HEK293T (cell line): Measurements from ENCODE around the gene TBC1D22B.
A peak's percentile ranks its signal among the peaks of the same experiment; 100 is the strongest.

Source experiments
- CTCF ChIA-PET: fragments of 350-600 bp; formaldehyde crosslinking; extraction: SDS; loops from one replicate; lab custom pipeline; 2021; ENCODE audit warnings: antibody characterized with exemption, inconsistent platforms; lab: Yijun Ruan, JAX
- POLR2A ChIA-PET: fragments of 350-600 bp; formaldehyde crosslinking; extraction: SDS; loops from one replicate; lab custom pipeline; 2020; ENCODE audit warnings: antibody characterized with exemption, inconsistent platforms; lab: Yijun Ruan, JAX
- DNase-seq: peaks from one replicate; pipeline ENCODE4 v3.0.0; 2012; ENCODE audit warnings: mixed read lengths; ENCODE audit errors: extremely low spot score
- ARNT ChIP-seq: fragments of 450-650 bp; IDR thresholded peaks from 2 replicates; pipeline ENCODE4 v1.6.1; 2017; ENCODE audit warnings: mild to moderate bottlenecking
- BHLHE40 ChIP-seq: fragments of 450-650 bp; IDR thresholded peaks from 2 replicates; pipeline ENCODE4 v1.6.1; 2016; ENCODE audit warnings: mild to moderate bottlenecking, moderate library complexity, borderline replicate concordance
- CTBP1 ChIP-seq: fragments of 450-650 bp; IDR thresholded peaks from 2 replicates; pipeline ENCODE4 v1.6.1; 2016; ENCODE audit warnings: borderline replicate concordance
- ELF4 ChIP-seq: fragments of 450-650 bp; IDR thresholded peaks from 2 replicates; pipeline ENCODE4 v1.6.1; 2017; ENCODE audit warnings: antibody characterized with exemption
- FOXA1 ChIP-seq: fragments of 450-650 bp; IDR thresholded peaks from 2 replicates; pipeline ENCODE4 v1.6.1; 2016; ENCODE audit warnings: mild to moderate bottlenecking
- FOXK2 ChIP-seq: fragments of 450-650 bp; IDR thresholded peaks from 2 replicates; pipeline ENCODE4 v1.6.1; 2016; ENCODE audit warnings: mild to moderate bottlenecking
- FOXM1 ChIP-seq: fragments of 450-650 bp; IDR thresholded peaks from 2 replicates; pipeline ENCODE4 v1.6.1; 2017; ENCODE audit warnings: mild to moderate bottlenecking, borderline replicate concordance
- HDGF ChIP-seq: fragments of 450-650 bp; IDR thresholded peaks from 2 replicates; pipeline ENCODE4 v1.6.1; 2017; ENCODE audit warnings: antibody characterized with exemption, borderline replicate concordance
- L3MBTL2 ChIP-seq: fragments of 450-650 bp; conservative IDR thresholded peaks from 2 replicates; pipeline ENCODE4 v1.6.1; 2016; ENCODE audit warnings: mild to moderate bottlenecking
- LEF1 ChIP-seq: fragments of 450-650 bp; IDR thresholded peaks from 2 replicates; pipeline ENCODE4 v1.6.1; 2017; ENCODE audit warnings: mild to moderate bottlenecking, borderline replicate concordance
- NFRKB ChIP-seq: fragments of 450-650 bp; IDR thresholded peaks from 2 replicates; pipeline ENCODE4 v1.6.1; 2016; ENCODE audit warnings: mild to moderate bottlenecking, moderate library complexity
- PKNOX1 ChIP-seq: fragments of 450-650 bp; IDR thresholded peaks from 2 replicates; pipeline ENCODE4 v1.6.1; 2016
- SP1 ChIP-seq: fragments of 450-650 bp; IDR thresholded peaks from 2 replicates; pipeline ENCODE4 v1.6.1; 2017
- SUZ12 ChIP-seq: fragments of 450-650 bp; IDR thresholded peaks from 2 replicates; pipeline ENCODE4 v1.6.1; 2016; ENCODE audit warnings: mild to moderate bottlenecking
- TARDBP ChIP-seq: fragments of 450-650 bp; IDR thresholded peaks from 2 replicates; pipeline ENCODE4 v1.6.1; 2016
- ZNF384 ChIP-seq: fragments of 450-650 bp; IDR thresholded peaks from 2 replicates; pipeline ENCODE4 v1.6.1; 2016

Gene TBC1D22B

GRCh38 chr6:37244430-37245310, 12.9 kb upstream of the TBC1D22B start:
- CTCF ChIA-PET, result no interaction called here
- TF ChIP-seq PKNOX1, result peak; percentile 40; the same call in 1 of the 2 replicates
- no peak for TF ChIP-seq SP1
- POLR2A ChIA-PET, result interaction anchor here (2.9 kb wide), 1 partner anchor 13 kb away, joined by 11 read pairs; the partner anchor contains the start of genes TBC1D22B and TMEM217
- DNase-seq, result no peak

- TF ChIP-seq TARDBP (no peak), FOXA1 (no peak), SP1 (no peak), FOXK2 (no peak), BHLHE40 (no peak), L3MBTL2 (no peak), ZNF384 (no peak), HDGF (no peak), ELF4 (no peak), ARNT (no peak), SUZ12 (no peak), PKNOX1 (no peak), NFRKB (no peak), LEF1 (no peak), FOXM1 (no peak)
- DNase-seq, result no peak
- ChIA-PET POLR2A (interaction anchor here (1.8 kb wide), 1 partner anchor 9 kb away, joined by 4 read pairs; no protein-coding TSS in a partner anchor), CTCF (no interaction called here)
These were observed 6.3 kb upstream of the TBC1D22B start for GRCh38 chr6:37251211-37251780.

- CTCF ChIA-PET, result no interaction called here
- TF ChIP-seq FOXK2, result no peak
- no peak for TF ChIP-seq SUZ12
- no peak for TF ChIP-seq L3MBTL2
- TF ChIP-seq HDGF, result no peak
- no peak for TF ChIP-seq ARNT
- TF ChIP-seq FOXA1, result no peak
- no peak for TF ChIP-seq ELF4
- no peak for TF ChIP-seq FOXM1
- no peak for TF ChIP-seq BHLHE40
- TF ChIP-seq ZNF384, result no peak
- TF ChIP-seq SP1, result no peak
- TF ChIP-seq LEF1, result no peak
- no peak for TF ChIP-seq CTBP1
- no peak for TF ChIP-seq PKNOX1
- TF ChIP-seq NFRKB, result no peak
- POLR2A ChIA-PET, result no interaction called here
- no peak for DNase-seq
These were observed 4.0 kb upstream of the TBC1D22B start for GRCh38 chr6:37253486-37254007.

- CTCF ChIA-PET, result no interaction called here
- DNase-seq, result no peak
- POLR2A ChIA-PET, result no interaction called here
- TF ChIP-seq PKNOX1 (no peak), SP1 (no peak), ARNT (no peak), LEF1 (no peak), FOXK2 (no peak), BHLHE40 (no peak), FOXM1 (no peak), NFRKB (no peak), L3MBTL2 (no peak), CTBP1 (no peak), ELF4 (no peak), FOXA1 (no peak), HDGF (no peak)
These were observed 2.7 kb upstream of the TBC1D22B start for GRCh38 chr6:37254881-37255280.

GRCh38 chr6:37256692-37257319, 766 bp upstream of the TBC1D22B start:
- DNase-seq, result no peak
- TF ChIP-seq CTBP1 (no peak), TARDBP (no peak), ARNT (no peak)
- POLR2A ChIA-PET, result interaction anchor here (0.6 to 1.7 kb wide), 11 partner anchors 9 to 63 kb away, joined by 3 to 14 read pairs (median 4); no protein-coding TSS in a partner anchor
- CTCF ChIA-PET, result no interaction called here
